Upper lobe of right lung (tissue), 1 donor: ENCODE data around the gene MRPL50. TPM values are rescaled to one million over a fixed set of nuclear protein-coding genes. Genes with fewer than 3 reads are reported as not detected.

Experiments used
- ATAC-seq: fragments of 200-7000 bp; cut with Tn5 transposase; one replicate; pipeline ENCODE4 v1.9.1; 2020; ENCODE audit warnings: mild to moderate bottlenecking, moderate library complexity
- DNase-seq: peaks from one replicate; pipeline ENCODE4 v3.0.0-alpha.2; 2020
- H3K27ac ChIP-seq: fragments of 200-600 bp; one replicate; pipeline ENCODE4 v1.8.0; 2022
- H3K27me3 ChIP-seq: fragments of 200-600 bp; one replicate; pipeline ENCODE4 v1.8.0; 2022; ENCODE audit warnings: mild to moderate bottlenecking
- H3K36me3 ChIP-seq: fragments of 200-600 bp; one replicate; pipeline ENCODE4 v1.8.0; 2022
- H3K4me1 ChIP-seq: fragments of 200-600 bp; one replicate; pipeline ENCODE4 v1.8.0; 2022
- H3K4me3 ChIP-seq: fragments of 200-600 bp; one replicate; pipeline ENCODE4 v1.8.0; 2022; ENCODE audit warnings: mild to moderate bottlenecking
- H3K9me3 ChIP-seq: fragments of 200-600 bp; one replicate; pipeline ENCODE4 v1.8.0; 2022
- CTCF ChIP-seq: fragments of 200-600 bp; IDR thresholded peaks from one replicate; pipeline ENCODE4 v1.8.0; 2022; ENCODE audit warnings: antibody characterized with exemption
- intact Hi-C: fragments of 100-400 bp; cut with DNase I; formaldehyde crosslinking; loops from one replicate; pipeline ENCODE4 v1.11.0; 2022
- total RNA-seq: library from RNA; stranded (reverse); fragmentation: NEBNext Ultra II Directional; extraction: Animal tissue kit (Norgen Biotek cat#: 25700); gene quantifications from one replicate; pipeline ENCODE4 v1.2.1, GENCODE V29; 2021
- donor health status: DM: no; HTN: yes; CAD: no; lungs with severe emphysema.

Gene MRPL50
- total RNA-seq, 1 donor from 2014 or later = 9.8 TPM

- Histone ChIP-seq H3K9me3 (no peaks in the 10 kb centered on the region), H3K36me3 (no peaks in the 10 kb centered on the region), H3K4me3 (no peak overlapping the region), H3K4me1 (no peaks in the 10 kb centered on the region), H3K27ac (no peak overlapping the region), H3K27me3 (no peaks in the 10 kb centered on the region)
- DNase-seq (no peak), ATAC-seq (no peak)
- TF ChIP-seq CTCF = no peak
- intact Hi-C loops = no loop called here
Measured at GRCh38 chr9:101372327-101373118, 25.9 kb downstream of the MRPL50 start.

- intact Hi-C loops = no loop called here
- no peak for DNase-seq
- no peaks in the 10 kb centered on the region for H3K4me1 ChIP-seq
- TF ChIP-seq CTCF = no peak
- H3K9me3 ChIP-seq = no peaks in the 10 kb centered on the region
- H3K36me3 ChIP-seq = no peaks in the 10 kb centered on the region
- no peak for ATAC-seq
- no peak overlapping the region for H3K27ac ChIP-seq
- no peaks in the 10 kb centered on the region for H3K27me3 ChIP-seq
- no peak overlapping the region for H3K4me3 ChIP-seq
Measured at GRCh38 chr9:101371813-101372212, 26.6 kb downstream of the MRPL50 start.

- Histone ChIP-seq H3K4me3 (no peak overlapping the region), H3K27me3 (no peaks in the 10 kb centered on the region), H3K27ac (no peak overlapping the region), H3K9me3 (no peaks in the 10 kb centered on the region), H3K36me3 (no peaks in the 10 kb centered on the region), H3K4me1 (no peaks in the 10 kb centered on the region)
- DNase-seq = no peak
- TF ChIP-seq CTCF = no peak
- intact Hi-C loops = no loop called here
- ATAC-seq = no peak
Measured at GRCh38 chr9:101369884-101370531, 28.4 kb downstream of the MRPL50 start.

- no peak for ATAC-seq
- H3K27ac ChIP-seq = no peak overlapping the region
- no peaks in the 10 kb centered on the region for H3K27me3 ChIP-seq
- H3K4me3 ChIP-seq = no peak overlapping the region
- TF ChIP-seq CTCF = no peak
- intact Hi-C loops = no loop called here
- H3K9me3 ChIP-seq = no peaks in the 10 kb centered on the region
- no peaks in the 10 kb centered on the region for H3K4me1 ChIP-seq
- H3K36me3 ChIP-seq = no peaks in the 10 kb centered on the region
- no peak for DNase-seq
Measured at GRCh38 chr9:101369286-101369685, 29.1 kb downstream of the MRPL50 start.

- Histone ChIP-seq H3K27me3 (no peaks in the 10 kb centered on the region), H3K27ac (no peak overlapping the region), H3K36me3 (no peaks in the 10 kb centered on the region), H3K4me1 (no peaks in the 10 kb centered on the region), H3K4me3 (no peak overlapping the region), H3K9me3 (no peaks in the 10 kb centered on the region)
- no peak for TF ChIP-seq CTCF
- DNase-seq (no peak), ATAC-seq (no peak)
- intact Hi-C loops = no loop called here
Measured at GRCh38 chr9:101367323-101367722, 31.1 kb downstream of the MRPL50 start.
